C4-2B (cell line): ENCODE results near the gene RNF141.

Experiments
- H3K27ac ChIP-seq: fragments of 450-650 bp; 2 replicates; pipeline ENCODE4 v1.5.1; 2017
- ZFX ChIP-seq: fragments of 450-650 bp; IDR thresholded peaks from 2 replicates; pipeline ENCODE4 v1.6.1; 2017
- TF ChIP-seq, protein P1 (sequence below): fragments of 450-650 bp; conservative IDR thresholded peaks from 2 replicates; pipeline ENCODE4 v1.5.1; 2017; ENCODE audit warnings: mild to moderate bottlenecking

RNF141 gene

GRCh38 chr11:10476927-10477689 lies 63.9 kb downstream of the RNF141 start:
- H3K27ac ChIP-seq = no peak overlapping the region
- TF ChIP-seq, protein P1, sequence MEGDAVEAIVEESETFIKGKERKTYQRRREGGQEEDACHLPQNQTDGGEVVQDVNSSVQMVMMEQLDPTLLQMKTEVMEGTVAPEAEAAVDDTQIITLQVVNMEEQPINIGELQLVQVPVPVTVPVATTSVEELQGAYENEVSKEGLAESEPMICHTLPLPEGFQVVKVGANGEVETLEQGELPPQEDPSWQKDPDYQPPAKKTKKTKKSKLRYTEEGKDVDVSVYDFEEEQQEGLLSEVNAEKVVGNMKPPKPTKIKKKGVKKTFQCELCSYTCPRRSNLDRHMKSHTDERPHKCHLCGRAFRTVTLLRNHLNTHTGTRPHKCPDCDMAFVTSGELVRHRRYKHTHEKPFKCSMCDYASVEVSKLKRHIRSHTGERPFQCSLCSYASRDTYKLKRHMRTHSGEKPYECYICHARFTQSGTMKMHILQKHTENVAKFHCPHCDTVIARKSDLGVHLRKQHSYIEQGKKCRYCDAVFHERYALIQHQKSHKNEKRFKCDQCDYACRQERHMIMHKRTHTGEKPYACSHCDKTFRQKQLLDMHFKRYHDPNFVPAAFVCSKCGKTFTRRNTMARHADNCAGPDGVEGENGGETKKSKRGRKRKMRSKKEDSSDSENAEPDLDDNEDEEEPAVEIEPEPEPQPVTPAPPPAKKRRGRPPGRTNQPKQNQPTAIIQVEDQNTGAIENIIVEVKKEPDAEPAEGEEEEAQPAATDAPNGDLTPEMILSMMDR = no peak
- no peak for TF ChIP-seq ZFX

DNA sequence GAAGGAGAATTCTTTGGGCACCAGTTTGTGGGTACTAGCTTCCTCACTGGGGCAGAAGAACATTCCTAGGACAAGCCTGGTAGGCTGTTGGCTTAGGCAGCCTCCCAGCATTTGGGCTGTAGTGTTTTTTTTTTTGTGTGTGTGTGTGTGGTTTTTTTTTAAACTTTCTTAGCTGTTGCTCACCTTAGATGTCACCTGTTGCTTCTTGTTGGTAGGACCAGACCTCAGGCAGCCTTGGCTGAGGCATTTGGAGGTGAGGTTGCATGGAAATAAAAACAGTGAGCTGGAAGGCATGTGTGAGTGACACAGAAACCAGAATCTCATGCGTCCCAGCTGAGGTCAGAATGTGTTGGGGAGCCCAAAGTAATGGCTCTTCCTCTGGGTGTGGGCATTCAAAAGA lies 64.6 kb downstream of the RNF141 start:
- TF ChIP-seq ZFX = no peak
- TF ChIP-seq, protein P1 = no peak
- no peak overlapping the region for H3K27ac ChIP-seq

- no peak for TF ChIP-seq ZFX
- TF ChIP-seq, protein P1 = no peak
- no peak overlapping the region for H3K27ac ChIP-seq
These were observed 66.4 kb downstream of the RNF141 start for GRCh38 chr11:10474551-10474950.

GRCh38 chr11:10473371-10473770 lies 67.6 kb downstream of the RNF141 start:
- no peak overlapping the region for H3K27ac ChIP-seq
- no peak for TF ChIP-seq ZFX
- TF ChIP-seq, protein P1 = no peak

GRCh38 chr11:10462746-10463300 lies 78.2 kb downstream of the RNF141 start:
- TF ChIP-seq, protein P1 = no peak
- H3K27ac ChIP-seq = no peak overlapping the region
